Thoracic aorta (tissue), 2 donors: ENCODE results near the gene HLF. TPM values are rescaled to one million over a fixed set of nuclear protein-coding genes. Genes with fewer than 3 reads are reported as not detected.
"Not testable (repeated sequence)": the region's sequence is repeated elsewhere in the genome, so short reads cannot be mapped to it uniquely, and the experiment has no call there.

Source experiments
- ATAC-seq: fragments of 150-250 bp; one replicate; pipeline ENCODE4 v1.8.0; 2017; ENCODE audit warnings: low read depth; ENCODE audit not compliant: insufficient number of reproducible peaks, low FRiP score
- DNase-seq: peaks from one replicate; pipeline ENCODE4 v3.0.0-alpha.2; 2020; ENCODE audit warnings: low spot score
- H3K27ac ChIP-seq, 2 donors: fragments of 200-600 bp; sonication (generic); 1 replicate in 1 of 2; 2 replicates in 1 of 2; pipeline ENCODE4 v1.5.1; 2016; ENCODE audit warnings: mild to moderate bottlenecking in 2 of 2, moderate library complexity in 2 of 2
- H3K27me3 ChIP-seq: fragments of 200-600 bp; sonication (generic); replicated peaks from 2 replicates; pipeline ENCODE4 v1.6.0; 2016; ENCODE audit warnings: mild to moderate bottlenecking; ENCODE audit not compliant: insufficient read depth
- H3K36me3 ChIP-seq: fragments of 200-600 bp; sonication (generic); one replicate; pipeline ENCODE4 v1.5.1; 2016
- H3K4me1 ChIP-seq, 2 donors: fragments of 200-600 bp; sonication (generic); 1 replicate in 1 of 2; 2 replicates in 1 of 2; pipeline versions ENCODE4 v1.5.1 to v1.6.0; 2016; ENCODE audit warnings: low read depth in 2 of 2, mild to moderate bottlenecking in 1 of 2; ENCODE audit not compliant: control insufficient read depth in 1 of 2
- H3K4me3 ChIP-seq: fragments of 200-600 bp; sonication (generic); 2 replicates; pipeline ENCODE4 v1.5.1; 2016; ENCODE audit warnings: mild to moderate bottlenecking
- H3K9me3 ChIP-seq: fragments of 200-600 bp; sonication (generic); 2 replicates; pipeline ENCODE4 v1.5.1; 2016
- CTCF ChIP-seq: fragments of 200-600 bp; sonication (generic); IDR thresholded peaks from one replicate; pipeline ENCODE4 v1.5.1; 2019; ENCODE audit warnings: antibody characterized with exemption
- total RNA-seq, 2 donors: library from RNA; depleted of rRNA; stranded (reverse); fragments of >200 nt; gene quantifications; one replicate each; pipeline versions ENCODE4 v1.1.0 to v1.2.3, GENCODE V29; 2016

Gene HLF
- total RNA-seq, 2 donors from 2014 or later: 10.2 to 12.5 TPM

- H3K36me3 ChIP-seq: no peaks in the 10 kb centered on the region
- DNase-seq: no peak
- ATAC-seq: no peak
- no peaks in the 10 kb centered on the region for H3K9me3 ChIP-seq
- H3K27ac ChIP-seq: no peak overlapping the region
- TF ChIP-seq CTCF: no peak
- H3K27me3 ChIP-seq: no peaks in the 10 kb centered on the region
- H3K4me1 ChIP-seq: peaks cover 0 to 5% of the 10 kb centered on the region in 2 donors
- no peak overlapping the region for H3K4me3 ChIP-seq
These were observed 61.3 kb downstream of the HLF start for GRCh38 chr17:55326030-55326429.

GRCh38 chr17:55327225-55328088 is 62.7 kb downstream of the HLF start:
- no peaks in the 10 kb centered on the region for H3K36me3 ChIP-seq
- ATAC-seq (no peak), DNase-seq (no peak)
- H3K4me1 ChIP-seq: no peaks in the 10 kb centered on the region
- no peaks in the 10 kb centered on the region for H3K27me3 ChIP-seq
- no peaks in the 10 kb centered on the region for H3K9me3 ChIP-seq
- no peak overlapping the region for H3K4me3 ChIP-seq
- no peak overlapping the region for H3K27ac ChIP-seq
- TF ChIP-seq CTCF: no peak

- not testable (repeated sequence) for H3K27me3 ChIP-seq, H3K4me1 ChIP-seq, H3K36me3 ChIP-seq, DNase-seq, ATAC-seq, H3K9me3 ChIP-seq, H3K27ac ChIP-seq, H3K4me3 ChIP-seq
These were observed 63.8 kb downstream of the HLF start for GRCh38 chr17:55328514-55328913.

- no peak overlapping the region for H3K4me3 ChIP-seq
- H3K27ac ChIP-seq: no peak overlapping the region
- no peak for TF ChIP-seq CTCF
- H3K4me1 ChIP-seq: peaks cover 4 to 20% of the 10 kb centered on the region in 2 donors
- H3K36me3 ChIP-seq: no peaks in the 10 kb centered on the region
- H3K9me3 ChIP-seq: no peaks in the 10 kb centered on the region
- ATAC-seq (no peak), DNase-seq (no peak)
- no peaks in the 10 kb centered on the region for H3K27me3 ChIP-seq
These were observed 65.7 kb downstream of the HLF start for GRCh38 chr17:55330344-55330933.

- H3K27me3 ChIP-seq: no peaks in the 10 kb centered on the region
- no peak for ATAC-seq
- H3K36me3 ChIP-seq: no peaks in the 10 kb centered on the region
- no peaks in the 10 kb centered on the region for H3K9me3 ChIP-seq
- DNase-seq: no peak
- peaks cover 4 to 20% of the 10 kb centered on the region in 2 donors for H3K4me1 ChIP-seq
- H3K4me3 ChIP-seq: no peak overlapping the region
- TF ChIP-seq CTCF: no peak
- no peak overlapping the region for H3K27ac ChIP-seq
These were observed 67.7 kb downstream of the HLF start for GRCh38 chr17:55332296-55333041.
